Kasumi-1 (cell line): ENCODE results near the gene TNK2.
A peak's percentile ranks its signal among the peaks of the same experiment; 100 is the strongest.
"Not testable (repeated sequence)": the region's sequence is repeated elsewhere in the genome, so short reads cannot be mapped to it uniquely, and the experiment has no call there.

Source experiments
- DNase-seq, 2 experiments: peaks; one replicate each; lab custom pipeline; 2025; lab: John Stamatoyannopoulos, UW

Gene TNK2

GRCh38 chr3:195870442-195870841, 37.9 kb downstream of the TNK2 start:
- no peak for DNase-seq

- DNase-seq: no peak
Measured at GRCh38 chr3:195869413-195870001, 38.8 kb downstream of the TNK2 start.

DNA sequence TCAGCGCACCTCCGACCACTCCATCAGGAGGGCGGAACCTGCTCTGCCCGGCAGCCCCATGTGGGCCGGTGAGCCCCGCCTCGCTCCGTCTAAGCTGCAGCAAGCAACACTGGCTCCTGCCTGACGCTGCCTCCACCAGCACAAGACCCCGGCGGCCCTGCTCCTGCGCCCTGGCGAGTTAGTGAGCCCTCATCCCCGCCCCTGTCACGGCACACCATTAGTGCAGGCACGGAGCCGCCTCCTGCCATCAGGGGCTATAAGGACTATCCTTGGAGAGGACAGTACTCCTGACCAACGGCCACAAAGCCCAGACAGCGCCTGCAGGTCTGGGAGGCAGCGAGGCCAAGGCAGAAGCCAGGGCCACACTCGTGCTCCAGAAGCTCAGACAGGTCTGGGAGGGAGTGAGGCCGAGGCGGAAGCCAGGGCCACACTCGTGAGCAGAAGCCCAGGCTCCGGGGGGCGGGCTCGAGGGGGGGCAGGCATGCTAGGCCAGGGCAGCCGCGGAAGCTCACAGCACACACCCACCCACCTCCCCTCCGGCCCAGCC, 39.4 kb downstream of the TNK2 start:
- DNase-seq: no peak

- DNase-seq: no peak
Measured at GRCh38 chr3:195868336-195868865, 40.0 kb downstream of the TNK2 start.

GRCh38 chr3:195867631-195868335, 40.6 kb downstream of the TNK2 start:
- no peak for DNase-seq

GRCh38 chr3:195866686-195867511, 41.5 kb downstream of the TNK2 start:
- no peak for DNase-seq

GRCh38 chr3:195865752-195866151, 42.6 kb downstream of the TNK2 start:
- no peak for DNase-seq

DNA sequence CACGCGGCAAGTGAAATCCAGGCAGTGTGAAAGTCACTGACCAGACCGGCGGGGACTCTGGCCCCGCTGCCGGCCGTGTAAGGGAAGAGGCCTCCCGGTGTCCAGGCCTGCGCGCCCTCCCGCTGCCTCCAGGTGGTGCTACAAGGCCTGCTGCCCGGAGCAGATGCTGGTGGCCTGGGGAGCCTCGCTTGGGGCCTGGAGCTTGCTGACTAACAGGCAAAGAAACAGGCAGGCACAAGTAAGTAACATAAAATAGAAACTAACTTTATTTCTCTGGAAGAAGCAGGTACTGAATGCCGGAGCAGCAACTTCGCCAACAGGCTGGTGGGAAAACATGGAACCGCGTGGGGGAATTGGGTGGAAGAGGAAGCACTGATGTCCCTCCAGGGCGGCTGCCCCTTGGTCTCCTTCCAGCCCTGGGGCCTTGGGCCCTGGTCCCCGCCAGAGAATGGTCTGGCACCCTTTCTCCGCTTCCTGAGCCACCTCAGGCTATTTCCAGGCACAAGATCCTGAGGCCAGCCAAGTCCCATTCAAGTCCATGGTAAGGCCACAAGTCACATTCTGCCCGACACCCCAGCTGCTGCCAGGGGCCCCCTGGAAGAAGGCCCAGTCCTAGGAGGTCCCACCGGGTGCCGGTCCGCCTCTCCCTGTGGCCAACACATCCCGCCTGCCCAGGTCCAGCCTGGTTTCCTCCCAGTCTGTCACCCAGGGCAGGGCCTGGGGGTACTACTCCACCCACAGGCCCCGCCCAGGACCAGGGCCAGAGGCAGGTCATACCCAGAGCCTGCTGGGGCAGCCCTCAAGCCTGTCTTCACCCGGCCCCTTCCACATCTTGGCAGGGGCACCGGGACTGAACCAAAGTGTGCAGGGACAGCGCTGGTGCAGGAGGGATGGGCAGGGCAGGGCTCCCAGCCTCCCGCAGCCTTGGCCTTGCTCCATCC, 45.0 kb downstream of the TNK2 start:
- peak; percentile 42 to 57 for DNase-seq

DNA sequence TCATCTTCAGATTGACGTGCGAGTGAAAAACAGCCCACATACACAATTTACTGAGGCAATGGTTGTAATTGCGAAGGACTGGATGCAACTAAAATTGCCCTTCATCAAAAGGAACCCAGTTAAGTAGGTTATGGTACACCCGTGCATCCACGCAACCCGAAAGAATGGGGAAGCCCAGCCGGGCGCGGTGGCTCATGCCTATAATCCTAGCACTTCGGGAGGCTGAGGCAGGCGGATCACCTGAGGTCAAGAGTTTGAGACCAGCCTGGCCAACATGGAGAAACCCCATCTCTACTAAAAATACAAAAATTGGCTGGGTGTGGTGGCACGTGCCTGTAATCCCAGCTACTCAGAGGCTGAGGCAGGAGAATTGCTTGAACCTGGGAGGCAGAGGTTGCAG, 46.0 kb downstream of the TNK2 start:
- not testable (repeated sequence) for DNase-seq

- no peak for DNase-seq
Measured at GRCh38 chr3:195860456-195860855, 47.9 kb downstream of the TNK2 start.

- no peak for DNase-seq
Measured at GRCh38 chr3:195859846-195860411, 48.4 kb downstream of the TNK2 start.

DNA sequence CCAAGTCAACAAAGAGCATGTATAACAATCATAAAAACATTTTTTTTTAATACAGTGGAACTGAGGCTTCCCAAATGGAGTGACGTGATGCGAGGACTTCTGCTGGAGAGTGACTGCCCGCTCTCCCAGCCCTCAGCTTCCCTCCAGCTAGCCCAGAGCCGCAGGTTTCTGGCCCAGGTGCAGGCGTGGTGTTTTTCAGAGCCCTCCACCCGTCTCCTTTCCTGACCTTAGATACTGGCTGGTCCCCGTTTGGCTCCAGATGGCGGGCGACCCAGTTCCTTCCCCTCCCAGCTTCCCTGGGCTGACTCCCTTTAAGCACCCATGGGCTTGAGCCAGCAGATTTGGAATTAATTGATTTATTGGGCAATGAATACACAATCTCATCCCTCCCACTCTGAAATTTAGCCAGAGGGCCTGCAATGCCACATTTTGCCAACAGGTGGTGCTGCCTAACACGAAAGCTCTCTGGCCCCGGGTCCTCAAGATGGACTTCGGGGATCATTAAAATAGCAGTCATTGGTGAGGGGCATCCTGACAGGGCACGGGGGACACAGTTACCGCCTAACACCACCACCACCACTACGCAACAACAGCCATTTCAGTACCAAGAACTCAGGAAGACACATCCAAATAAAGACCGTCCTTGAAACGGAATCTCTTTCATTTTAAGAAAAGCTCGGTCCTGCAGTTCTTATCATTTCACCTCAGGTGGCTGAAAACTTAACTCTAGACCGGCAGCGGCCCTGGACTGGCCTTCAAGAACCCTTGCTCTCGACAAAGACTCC, 49.1 kb downstream of the TNK2 start:
- DNase-seq: peak; percentile 47 to 50

GRCh38 chr3:195856410-195857084, 51.8 kb downstream of the TNK2 start:
- peak; percentile 58 to 65 for DNase-seq

DNA sequence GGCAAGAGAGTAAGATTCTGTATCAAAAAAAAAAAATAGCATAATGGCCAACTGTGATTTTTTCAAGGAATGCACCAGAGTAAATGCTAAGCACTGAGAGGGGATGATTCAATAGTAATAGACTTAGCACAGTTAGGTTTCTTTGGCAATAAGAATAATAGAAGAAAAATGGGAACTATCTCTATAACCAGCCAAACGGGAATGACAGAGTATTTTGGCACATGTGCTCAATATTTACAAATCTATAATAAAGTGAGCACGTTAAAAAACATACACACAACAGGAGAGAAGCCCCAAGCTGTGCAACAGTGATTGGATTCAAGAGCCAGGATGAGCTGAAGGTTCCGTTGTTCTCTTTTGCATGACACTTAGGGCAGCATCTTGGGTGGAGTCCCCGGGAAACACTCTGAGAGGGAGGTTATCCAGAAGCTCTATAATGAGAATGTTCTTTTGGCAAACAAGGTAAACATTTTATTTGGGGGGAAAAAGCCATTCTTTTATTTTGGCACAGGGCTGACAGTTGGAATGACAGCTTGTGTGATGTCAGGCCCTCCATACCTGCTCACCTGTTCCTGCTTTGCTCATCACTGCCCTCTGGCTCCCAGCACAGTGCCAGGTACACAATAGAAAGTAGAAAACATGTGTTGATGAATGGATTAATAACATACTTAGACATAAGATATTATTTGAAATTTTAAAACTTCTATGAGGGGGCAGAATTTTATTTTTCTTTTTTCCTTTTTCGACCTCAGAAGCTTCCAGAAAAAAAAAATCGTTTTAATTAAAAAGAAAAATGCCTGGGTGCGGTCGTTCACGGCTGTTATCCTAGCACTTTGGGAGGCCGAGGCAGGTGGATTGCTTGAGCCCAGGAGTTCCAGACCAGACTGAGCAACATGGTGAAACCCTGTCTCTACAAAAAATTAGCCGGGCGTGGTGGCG, 52.6 kb downstream of the TNK2 start:
- no peak for DNase-seq

DNA sequence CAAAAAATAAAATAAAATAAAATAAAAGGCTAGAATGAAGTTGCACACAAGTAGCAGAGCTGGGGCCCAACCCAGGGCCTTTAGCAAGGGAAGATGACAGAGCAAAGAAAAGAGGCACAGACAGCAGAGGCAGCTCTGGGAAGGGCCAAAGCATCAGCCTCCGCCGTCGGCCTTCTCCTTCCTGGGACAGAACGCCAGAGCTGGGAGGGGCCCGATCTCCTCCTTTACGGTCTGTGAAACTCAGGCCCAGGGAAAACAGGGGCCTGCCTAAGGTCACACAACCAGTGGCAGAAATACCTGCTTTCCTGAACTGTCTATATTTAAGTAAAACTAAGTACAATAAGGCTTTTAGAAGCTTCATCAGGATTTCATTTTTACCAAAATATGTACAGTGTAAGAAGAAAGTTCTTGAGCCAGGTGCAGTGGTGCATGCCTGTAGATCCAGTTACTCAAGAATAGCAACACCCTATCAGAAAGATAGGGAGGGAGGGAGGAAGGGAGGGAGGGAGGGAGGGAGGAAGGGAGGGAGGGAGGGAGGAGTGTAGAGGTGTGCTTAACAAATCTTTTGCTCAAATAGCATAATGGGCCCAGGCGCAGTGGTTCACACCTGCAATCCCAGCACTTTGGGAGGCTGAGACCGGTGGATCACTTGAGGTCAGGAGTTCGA, 53.6 kb downstream of the TNK2 start:
- DNase-seq: no peak

DNA sequence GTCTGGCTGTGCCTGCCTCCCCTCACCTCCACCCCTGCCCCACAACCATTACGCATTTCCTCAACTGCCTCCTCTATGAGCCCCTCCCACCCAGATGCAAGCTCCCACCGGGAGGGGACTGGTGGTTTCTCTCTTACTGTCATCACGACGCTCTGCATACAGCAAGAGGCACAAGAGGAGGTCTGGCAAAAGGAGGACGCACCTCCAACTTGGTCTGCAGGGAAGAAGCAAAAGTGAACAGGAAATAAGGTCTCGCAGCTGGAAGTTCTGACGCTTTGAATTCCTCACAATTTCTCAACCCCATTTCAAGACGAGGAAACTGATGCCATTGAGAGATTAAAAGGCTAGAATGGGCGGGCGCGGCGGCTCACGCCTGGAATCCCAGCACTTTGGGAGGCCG, 54.4 kb downstream of the TNK2 start:
- DNase-seq: no peak

- no peak for DNase-seq
Measured at GRCh38 chr3:195853036-195853435, 55.3 kb downstream of the TNK2 start.
